COLO829 (cell line): Measurements from ENCODE around the gene ZSWIM1.
A peak's percentile ranks its signal among the peaks of the same experiment; 100 is the strongest.

Experiments used
- DNase-seq: peaks from one replicate; pipeline ENCODE4 v3.0.0; 2012; ENCODE audit warnings: low spot score

The ZSWIM1 gene

DNA sequence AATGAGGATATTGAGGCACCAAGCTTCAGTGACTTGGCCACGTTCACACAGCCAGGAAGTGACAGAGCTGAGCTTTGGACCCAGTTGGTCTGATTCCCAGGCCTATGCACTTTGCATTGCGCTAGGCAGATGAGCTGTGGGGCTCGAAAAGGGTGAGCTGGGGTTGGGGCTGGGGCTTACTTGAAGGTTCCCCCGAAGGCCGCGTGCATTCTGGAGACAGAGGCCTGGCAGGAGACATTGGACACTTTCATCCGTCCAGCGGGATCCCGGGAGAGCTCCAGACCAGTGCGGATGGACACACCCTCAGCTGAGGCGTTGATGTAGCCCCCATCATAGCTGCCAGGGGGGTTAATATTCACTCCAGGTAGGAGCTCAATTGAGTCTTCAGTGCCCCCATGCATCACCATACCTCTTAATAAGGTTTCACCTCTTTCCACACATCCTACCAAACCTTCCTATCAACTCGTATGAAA is 28.3 kb downstream of the ZSWIM1 start:
- no peak for DNase-seq

DNA sequence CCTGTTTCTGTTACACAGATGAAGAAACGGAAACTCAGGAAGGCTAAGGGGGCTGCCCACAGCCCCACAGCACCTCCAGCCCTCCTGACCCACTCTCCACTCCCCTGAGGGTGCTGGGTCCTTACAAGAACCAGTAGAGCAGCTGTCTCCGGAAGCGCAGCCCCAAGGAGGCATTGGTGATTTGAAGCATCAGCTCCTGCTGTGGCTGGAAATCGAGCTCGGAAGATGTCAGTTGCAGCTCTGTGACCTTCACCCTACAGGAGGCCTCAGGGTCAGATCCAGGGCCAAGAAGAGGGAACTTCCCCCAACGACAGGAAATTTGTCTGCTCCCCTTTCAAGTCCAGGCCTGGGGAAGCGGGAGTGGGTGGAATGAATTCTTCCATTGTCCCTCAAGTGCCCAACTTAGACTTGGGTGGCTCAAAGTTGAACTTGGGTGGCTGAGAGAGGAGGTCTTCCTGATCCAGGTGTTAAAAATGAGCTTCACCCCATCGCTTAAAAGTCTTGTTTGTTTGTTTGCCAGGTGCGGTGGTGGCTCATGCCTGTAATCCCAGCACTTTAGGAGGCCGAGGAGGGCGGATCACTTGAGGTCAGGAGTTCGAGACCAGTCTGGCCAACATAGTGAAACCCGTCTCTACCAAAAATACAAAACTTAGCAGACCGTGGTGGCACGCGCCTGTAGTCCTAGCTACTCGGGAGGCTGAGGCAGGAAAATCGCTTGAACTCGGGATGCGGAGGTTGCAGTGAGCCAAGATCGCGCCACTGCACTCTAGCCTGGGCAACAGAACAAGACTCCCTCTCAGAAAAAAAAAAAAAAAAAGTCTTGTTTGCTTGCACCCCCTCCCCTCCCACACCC is 29.0 kb downstream of the ZSWIM1 start:
- no peak for DNase-seq

DNA sequence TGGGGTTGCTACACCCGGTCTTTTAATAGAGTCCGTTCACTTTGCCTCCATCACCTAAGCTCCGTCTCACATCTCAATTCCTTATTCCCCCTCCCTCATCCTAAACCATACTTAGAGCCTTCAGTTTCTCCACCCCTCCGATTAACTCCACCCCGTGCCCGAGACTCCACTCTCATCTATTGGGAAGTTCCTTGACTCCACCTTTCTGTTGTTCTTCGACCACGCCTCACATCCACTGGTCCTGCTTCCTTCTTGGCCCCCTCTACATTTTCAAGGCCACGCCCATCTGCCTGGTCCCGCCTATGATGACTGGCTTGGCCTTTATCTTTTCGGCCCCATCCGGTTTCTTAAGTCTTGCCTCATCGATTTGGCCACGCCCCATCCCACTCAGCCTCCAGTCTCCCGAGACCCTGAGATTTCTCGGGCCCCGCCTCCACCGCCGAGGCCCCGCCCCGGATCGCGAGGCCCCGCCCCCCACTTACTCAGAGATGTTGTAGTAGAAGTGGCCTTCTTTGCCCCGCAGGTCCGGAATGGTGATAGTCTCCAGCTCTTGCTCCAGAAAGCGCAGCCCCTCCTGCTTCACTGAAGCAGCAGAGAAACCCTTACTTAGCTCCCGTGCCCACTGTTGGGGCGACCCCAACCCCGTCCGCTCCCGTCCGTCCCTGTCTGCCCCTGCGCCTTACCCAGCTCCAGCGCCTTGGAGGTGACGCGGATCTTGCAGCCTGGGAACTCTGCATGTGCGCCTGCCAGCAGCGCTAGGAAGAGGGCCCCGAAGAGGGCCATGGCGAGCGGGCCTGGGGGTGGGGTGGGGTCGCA is 29.9 kb downstream of the ZSWIM1 start:
- DNase-seq, result peak; percentile 100

DNA sequence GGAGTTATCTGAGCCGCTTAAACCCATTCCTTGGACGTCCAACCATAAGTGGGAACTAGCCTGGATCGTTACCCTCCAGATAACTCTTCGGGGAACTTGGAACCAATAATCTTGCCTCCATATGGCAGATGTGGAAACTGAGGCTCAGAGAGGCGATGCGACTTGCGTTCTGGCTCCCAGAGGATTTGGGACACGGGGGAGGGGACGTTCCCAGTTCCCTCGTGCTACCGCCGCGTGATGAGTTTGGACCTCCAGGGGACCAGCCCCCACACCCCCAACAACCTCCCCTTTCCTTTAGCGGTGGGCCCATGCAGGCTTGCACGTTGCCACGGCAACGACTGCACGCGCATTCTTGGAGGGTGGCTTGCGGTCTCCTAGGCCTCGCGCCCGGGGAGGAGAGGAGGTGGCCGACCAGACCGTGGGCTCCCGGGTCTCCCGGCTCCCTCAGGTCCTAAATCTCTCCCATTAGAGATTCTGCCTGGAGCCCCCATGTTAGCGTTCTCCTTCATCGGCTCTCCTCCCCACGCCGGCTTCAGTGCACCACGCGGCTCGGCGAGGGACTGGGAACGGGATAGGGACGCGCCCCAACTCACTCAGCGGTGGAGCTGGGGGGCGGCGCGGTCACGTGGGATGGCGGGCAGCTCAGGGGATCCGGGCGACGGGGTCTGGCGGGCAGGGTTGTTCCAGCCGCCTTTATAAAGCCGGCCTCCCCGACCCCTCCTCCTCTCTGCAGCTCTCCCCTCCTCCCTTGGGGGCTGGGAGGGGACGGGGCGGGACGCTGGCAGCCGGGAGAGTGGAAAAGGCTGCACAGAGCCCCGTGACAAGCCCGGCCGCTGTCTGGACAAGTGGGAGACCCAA is 30.7 kb downstream of the ZSWIM1 start, which contains the start of gene PLTP:
PLTP (minus strand) TSS at position 670 of the 858 bp plus-strand sequence. CDS start 703 bp downstream, outside the sequence.
- peak; percentile 28 for DNase-seq

DNA sequence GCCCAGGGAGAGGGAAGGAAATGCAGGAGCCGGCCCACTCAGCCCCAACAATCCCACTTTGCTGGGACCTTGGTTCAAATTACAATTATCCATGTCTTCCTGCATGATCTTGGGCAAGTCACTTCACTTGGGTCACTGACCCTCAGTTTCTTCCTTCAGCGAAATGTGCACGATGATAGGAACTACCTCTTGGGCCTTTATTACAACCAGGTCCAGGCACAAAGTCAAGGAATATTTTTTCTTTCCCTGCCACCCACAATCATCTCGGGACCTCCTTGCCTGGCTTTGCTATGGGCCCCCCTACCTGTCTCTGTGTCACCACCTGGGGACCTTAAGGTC is 31.3 kb downstream of the ZSWIM1 start:
- no peak for DNase-seq

DNA sequence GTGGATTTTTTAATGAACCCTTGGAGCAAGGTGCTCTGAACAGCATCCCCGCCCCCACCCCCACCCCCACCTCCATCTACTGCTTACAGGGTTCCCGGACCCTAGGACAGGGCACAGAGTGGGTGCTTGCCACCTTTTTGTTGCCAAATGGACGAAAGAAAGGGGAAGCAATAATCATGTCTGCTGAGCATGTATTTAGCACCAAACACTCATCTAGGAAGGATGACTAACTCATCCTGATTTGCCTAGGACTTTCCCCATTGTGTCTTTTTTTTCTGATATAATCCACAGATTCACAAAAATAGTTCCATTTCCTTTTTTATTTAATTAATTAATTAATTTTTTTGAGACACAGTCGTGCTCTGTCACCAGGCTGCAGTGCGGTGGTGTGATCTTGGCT is 32.1 kb downstream of the ZSWIM1 start:
- DNase-seq, result no peak

GRCh38 chr20:45917790-45918141 is 36.7 kb downstream of the ZSWIM1 start:
- no peak for DNase-seq

- DNase-seq, result no peak
These were observed 37.2 kb downstream of the ZSWIM1 start for GRCh38 chr20:45918182-45918737.

DNA sequence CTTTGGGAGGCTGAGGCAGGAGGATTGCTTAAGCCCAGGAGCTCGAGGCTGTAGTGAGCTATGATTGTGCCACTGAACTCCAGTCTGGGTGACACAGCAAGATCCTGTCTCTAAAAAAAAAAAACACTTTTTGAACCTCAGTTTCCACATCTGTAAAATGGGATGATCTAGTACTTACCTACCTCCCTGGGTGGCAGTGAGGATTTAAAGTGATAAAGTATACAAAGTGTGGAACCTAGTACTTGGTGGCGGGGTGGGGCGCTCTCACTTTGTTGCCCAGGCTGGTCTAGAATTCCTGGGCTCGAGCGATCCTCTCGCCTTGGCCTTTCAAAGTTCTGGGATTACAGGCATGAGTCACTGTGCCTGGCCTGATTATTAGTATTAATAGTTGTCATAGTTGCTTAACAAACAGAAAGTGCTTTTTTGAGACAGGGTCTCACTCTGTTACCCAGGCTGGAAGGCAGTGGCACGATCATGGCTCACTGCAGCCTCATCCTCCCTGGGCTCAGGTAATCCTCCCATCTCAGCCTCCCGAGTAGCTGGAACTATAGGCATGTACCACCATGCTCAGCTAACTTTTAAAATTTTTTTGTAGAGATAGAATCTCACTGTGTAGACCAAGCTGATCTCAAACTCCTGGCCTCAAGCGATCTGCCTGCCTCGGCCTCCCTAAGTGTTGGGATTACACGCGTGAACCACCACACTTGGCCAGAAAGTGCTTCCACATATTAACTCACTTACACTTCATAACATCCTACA is 37.9 kb downstream of the ZSWIM1 start:
- no peak for DNase-seq

DNA sequence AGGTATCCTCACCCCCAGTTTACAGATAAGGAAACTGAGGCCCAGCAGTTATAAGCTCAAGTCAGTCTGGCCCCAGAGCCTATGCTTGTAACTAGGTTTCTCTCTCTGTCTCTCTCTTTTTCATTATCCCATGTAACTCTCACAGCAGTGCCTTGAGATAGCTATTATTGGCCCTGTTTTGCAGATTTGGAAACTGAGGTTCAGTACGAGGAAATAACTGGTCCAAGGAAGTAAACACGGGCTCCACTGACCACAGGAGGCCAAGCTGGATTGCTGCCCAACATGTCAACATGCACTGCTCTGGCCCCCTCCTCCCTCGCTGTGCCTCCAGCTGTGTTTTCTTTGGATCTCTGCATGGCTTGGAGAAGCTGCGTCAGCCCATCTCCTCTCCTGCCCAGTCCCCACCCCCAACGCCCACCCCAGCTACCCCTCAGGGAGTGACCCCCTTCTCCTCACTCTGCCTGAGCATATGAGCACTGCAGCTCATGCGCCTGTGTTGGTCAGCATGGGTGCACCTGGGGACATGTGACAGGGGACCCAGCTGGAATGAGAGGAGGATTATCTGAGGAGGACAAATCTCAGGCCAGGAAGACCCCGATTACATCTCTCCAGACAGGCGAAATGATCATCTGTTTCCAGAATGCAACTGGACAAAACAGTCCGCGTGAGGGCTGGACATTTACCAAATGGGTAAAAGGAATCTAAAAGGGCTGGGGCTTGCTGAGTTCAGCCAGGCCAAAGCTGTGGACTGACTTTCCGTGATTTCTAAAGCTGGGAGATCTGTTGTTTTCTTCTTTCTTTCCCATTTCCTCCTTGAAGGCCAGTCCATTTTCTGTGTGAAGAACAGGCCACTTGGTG is 38.7 kb downstream of the ZSWIM1 start:
- no peak for DNase-seq

GRCh38 chr20:45920462-45921336 is 39.7 kb downstream of the ZSWIM1 start:
- no peak for DNase-seq

GRCh38 chr20:45921337-45922189 is 40.5 kb downstream of the ZSWIM1 start:
- DNase-seq, result no peak

- DNase-seq, result no peak
These were observed 43.6 kb downstream of the ZSWIM1 start for GRCh38 chr20:45924391-45925261.

GRCh38 chr20:45925821-45926506 is 44.9 kb downstream of the ZSWIM1 start:
- no peak for DNase-seq

DNA sequence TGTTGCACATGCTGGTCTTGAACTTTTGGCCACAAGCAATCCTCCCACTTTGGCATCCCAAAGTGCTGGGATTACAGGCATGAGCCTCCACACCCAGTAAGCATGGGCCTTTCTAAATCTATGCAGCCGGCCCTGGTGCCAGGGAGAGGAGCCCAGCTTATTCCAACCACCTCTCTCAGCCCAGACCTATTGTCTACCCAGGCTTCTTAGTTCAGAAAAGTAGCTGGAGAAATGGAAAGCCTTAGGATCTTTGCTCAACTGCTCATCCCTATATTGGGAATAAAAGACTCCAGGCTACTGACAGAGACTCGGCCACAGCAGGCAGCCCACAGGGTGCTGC is 45.7 kb downstream of the ZSWIM1 start:
- no peak for DNase-seq

DNA sequence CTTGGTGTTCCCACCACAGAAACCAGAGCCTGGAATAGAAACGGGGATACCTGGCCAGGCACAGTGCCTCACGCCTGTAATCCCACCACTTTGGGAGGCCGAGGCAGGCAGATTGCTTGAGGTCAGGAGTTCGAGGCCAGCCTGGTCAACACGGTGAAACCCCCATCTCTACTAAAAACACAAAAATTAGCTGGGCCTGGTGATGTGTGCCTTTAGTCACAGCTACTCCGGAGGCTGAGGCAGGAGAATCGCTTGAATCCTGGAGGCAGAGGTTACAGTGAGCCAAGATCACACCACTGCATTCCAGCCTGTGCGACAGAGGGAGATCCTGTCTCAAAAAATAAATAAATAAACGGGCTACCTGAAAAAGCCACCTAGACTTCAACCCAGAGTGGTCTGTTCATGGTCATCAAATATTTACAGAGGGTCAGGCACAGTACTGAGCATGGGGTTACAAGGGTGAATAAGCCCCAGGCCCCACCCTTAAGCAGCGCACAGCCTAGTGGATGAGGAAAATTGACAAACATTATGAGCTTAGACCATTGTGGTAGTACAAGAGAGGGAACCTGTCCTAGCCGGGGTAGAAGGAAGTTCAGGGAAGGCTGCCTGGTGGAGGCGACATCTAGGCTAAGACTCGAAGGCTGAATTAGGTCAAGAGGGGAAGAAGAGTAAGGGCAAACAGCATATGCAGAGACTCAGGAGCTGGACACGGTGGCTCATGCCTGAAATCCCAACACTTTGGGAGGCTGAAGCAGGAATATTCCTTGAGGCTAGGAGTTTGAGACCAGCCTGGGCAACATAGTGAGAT is 46.2 kb downstream of the ZSWIM1 start:
- DNase-seq, result no peak
